ENCODE data around the gene APC2.
"Not testable (repeated sequence)": the region's sequence is repeated elsewhere in the genome, so short reads cannot be mapped to it uniquely, and the experiment has no call there.

The APC2 gene

DNA sequence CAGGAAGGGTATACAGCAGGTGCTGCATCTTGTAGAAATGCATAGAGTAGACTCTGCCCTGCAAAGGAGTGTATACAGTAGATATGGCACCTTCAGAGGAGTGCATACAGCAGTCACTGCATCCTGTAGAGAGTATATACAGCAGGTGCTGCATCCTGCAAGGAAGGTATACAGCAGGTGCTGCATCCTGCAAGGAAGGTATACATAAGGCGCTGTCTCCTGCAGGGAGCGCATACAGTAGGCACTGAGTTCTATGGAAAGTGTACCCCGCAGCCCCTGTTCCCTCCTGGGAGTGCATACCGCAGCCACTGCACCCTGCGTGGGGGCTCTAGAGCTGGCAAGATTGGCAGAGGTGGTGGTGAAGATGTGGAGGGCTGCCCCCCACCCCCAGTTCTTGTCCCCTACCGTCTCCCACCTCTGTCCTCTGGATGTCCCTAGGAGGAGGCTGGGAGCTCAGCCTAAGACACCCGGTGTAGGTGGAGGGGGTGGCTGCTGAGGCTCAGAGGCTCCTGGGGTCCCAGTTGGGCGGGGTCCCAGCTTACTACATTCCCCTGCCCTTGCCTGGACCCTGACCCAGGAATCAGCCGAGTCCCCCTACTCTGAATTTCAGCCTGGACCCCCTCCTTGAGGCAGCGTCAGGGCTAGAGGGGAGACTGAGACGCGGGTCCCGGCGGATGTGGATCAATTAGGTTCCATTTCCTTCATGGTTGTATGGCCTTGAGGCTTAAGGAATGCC lies 65.2 kb downstream of the APC2 start:
- DNase-seq, result no peak

DNA sequence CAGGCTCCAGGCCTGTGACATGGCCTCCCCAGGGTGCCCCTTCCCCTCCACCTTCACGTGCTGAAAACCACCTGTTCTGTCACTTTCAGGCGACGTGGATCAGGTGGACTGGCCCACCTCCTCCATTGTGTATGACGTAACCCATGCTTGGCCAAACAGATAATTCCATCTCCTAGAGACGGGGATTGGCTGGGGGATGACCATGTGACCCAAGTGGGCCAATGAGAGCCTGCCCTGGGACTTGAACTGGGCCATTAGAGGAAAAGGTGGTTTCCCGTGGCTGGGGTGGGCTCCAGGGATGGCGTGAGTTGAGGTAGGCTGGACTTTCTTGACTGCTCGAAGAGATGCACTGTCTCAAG lies 66.5 kb downstream of the APC2 start:
- no peak for DNase-seq

DNA sequence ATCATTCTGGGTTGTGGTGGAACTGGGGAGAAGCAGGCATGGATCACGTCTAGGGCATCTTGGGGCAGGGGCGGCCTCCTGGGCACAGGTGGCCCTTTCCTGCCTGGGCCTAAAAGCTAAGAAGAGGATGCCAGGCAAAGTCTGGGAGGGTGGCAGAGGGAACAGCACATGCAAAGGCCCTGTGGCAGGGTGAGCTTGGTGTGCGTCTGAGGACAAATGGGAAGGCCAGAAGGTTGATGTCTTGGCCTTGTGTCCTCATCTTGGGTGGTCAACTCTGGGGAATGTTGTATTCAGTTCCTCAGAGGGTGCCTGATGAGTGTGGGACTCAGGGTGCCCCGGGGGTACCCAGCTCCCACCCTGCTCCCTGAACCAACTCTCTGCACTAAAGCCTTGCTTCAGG lies 68.5 kb downstream of the APC2 start:
- no peak for DNase-seq

DNA sequence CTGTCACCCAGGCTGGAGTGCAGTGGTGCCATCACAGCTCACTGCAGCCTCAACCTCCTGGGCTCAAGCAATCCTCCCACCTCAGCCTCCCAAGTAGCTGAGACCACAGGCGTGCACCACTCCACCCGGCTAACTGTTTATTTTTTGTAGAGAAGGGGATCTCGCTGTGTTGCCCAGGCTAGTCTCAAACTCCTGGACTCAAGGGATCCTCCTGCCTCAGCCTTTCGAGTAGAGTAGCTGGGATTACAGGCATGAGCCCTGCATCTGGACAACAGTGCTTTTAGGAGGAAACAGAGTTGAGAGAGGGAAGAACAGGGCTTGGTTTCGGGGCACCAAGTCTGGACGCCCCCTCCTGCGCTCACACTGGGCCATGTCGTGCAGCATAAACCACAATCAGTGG lies 69.9 kb downstream of the APC2 start:
- not testable (repeated sequence) for DNase-seq

DNA sequence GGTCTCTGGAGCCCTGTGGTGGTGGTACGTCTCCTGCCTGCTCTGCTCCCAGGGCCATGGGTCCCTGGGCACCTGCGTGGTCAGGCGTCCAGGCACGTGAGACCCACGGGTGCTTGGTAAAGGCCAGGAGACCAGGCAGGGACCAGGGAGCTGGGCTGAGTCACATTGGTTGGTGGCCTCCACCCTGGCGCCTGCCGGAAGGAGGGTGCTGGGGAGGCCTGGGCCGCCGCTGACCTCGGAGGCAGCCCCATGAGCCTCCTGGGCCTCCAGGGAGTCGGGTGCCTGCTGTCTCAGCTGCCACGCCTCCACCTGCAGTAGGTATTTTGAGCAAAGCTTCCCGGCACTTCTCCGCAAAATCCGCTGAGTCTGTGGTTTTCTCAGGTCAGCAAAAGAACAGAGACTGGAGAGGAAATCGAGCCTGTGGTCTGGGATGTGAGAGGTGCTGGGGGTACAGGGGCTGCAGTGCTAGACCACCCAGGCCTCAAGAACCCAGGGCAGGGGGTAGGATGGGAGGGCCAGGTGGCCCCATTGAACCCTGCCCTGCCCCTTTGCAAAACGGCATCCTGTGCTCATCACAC lies 70.4 kb downstream of the APC2 start:
- DNase-seq, result no peak

DNA sequence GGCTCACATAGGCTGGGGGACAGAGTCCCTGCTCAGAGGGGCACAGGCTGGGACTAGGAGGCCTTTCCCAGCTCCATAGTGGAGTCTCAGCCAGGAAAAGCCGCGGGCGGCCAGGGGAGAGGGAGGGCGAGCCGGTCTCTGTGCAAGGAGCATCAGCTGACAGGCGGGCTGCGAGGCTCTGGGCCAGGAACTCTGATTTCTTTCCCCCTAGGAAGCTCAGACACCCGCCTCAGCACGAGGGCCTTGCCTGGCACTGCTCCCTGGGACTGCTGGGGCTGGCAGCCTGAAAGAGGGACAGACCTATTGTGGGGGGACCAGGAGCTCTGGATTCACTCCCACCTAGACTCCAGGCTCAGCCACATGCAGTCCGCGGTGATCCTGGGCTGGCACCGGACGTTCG lies 71.7 kb downstream of the APC2 start:
- no peak for DNase-seq

DNA sequence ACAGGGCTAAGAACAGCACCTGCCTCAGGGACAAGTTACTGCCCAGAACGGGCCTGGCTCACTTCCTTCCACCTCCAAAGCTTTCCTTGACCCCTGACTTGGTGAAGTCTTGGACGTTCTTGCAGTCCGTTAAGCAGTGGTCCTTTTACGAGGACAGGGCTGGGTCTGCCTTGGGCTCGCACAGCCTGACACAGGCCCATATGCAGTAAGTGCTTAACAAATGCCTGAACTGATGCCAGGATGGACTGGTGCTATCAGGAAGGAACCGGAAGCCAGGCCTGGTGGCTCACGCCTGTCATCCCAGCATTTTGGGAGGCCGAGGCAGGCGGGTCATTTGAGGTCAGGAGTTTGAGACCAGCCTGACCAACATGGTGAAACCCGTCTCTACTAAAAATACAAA lies 72.1 kb downstream of the APC2 start:
- no peak for DNase-seq

DNA sequence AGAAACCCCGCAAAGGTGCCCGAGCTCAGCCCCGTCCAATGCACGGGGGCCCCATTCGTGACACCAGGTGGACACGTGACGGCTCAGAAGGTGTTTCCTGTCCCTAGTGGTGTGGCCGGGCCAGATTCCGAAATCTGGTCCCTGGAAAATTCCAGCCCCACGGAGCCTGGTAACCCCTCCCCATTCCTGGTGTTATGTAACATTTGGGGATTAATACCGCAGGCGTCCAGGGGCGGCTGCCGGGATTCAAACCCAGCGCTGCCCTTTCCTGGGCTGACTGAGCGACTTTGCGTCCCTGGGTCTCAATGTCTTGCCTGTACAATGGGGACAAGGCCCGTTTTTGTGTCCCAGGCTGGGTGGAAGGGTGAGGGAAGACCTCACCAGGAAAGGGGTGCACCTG lies 72.9 kb downstream of the APC2 start:
- no peak for DNase-seq

Data from NCI-H1417 treated with DMSO at 0.1 percent for 48 hours (cell line).